ENCODE data around the gene CHAF1A.
A peak's percentile ranks its signal among the peaks of the same experiment; 100 is the strongest.

Gene CHAF1A

GRCh38 chr19:4367781-4368127 lies 34.7 kb upstream of the CHAF1A start:
- DNase-seq, result peak in 1 of 2 donors; percentile 19

- DNase-seq, result no peak
These were observed 34.2 kb upstream of the CHAF1A start for GRCh38 chr19:4368128-4368820.

- DNase-seq, result peak; percentile 78 to 85
These were observed 33.1 kb upstream of the CHAF1A start for GRCh38 chr19:4369109-4369887.

GRCh38 chr19:4369888-4370260 lies 32.6 kb upstream of the CHAF1A start:
- peak; percentile 77 to 79 for DNase-seq

GRCh38 chr19:4370418-4371041 lies 31.9 kb upstream of the CHAF1A start:
- DNase-seq, result no peak

GRCh38 chr19:4371247-4372164 lies 30.9 kb upstream of the CHAF1A start:
- no peak for DNase-seq

GRCh38 chr19:4372165-4373012 lies 30.1 kb upstream of the CHAF1A start:
- no peak for DNase-seq

- no peak for DNase-seq
These were observed 29.4 kb upstream of the CHAF1A start for GRCh38 chr19:4373013-4373367.

- peak in 1 of 2 donors; percentile 23 for DNase-seq
These were observed 28.6 kb upstream of the CHAF1A start for GRCh38 chr19:4373601-4374497.

- peak in 1 of 2 donors; percentile 47 for DNase-seq
These were observed 27.8 kb upstream of the CHAF1A start for GRCh38 chr19:4374498-4375163.

- peak in 1 of 2 donors; percentile 47 for DNase-seq
These were observed 27.0 kb upstream of the CHAF1A start for GRCh38 chr19:4375164-4376027.

GRCh38 chr19:4376028-4376670 lies 26.3 kb upstream of the CHAF1A start:
- DNase-seq, result no peak

- DNase-seq, result no peak
These were observed 25.8 kb upstream of the CHAF1A start for GRCh38 chr19:4376671-4376990.

GRCh38 chr19:4376991-4377781 lies 25.3 kb upstream of the CHAF1A start:
- DNase-seq, result no peak

GRCh38 chr19:4378886-4379285 lies 23.6 kb upstream of the CHAF1A start:
- DNase-seq, result no peak

- peak; percentile 24 to 33 for DNase-seq
These were observed 22.8 kb upstream of the CHAF1A start for GRCh38 chr19:4379383-4380253.

- DNase-seq, result peak; percentile 60 to 61
These were observed 22.1 kb upstream of the CHAF1A start for GRCh38 chr19:4380254-4380727.
